ENCODE results near the gene PPP2R3B.
"Not testable (repeated sequence)": the region's sequence is repeated elsewhere in the genome, so short reads cannot be mapped to it uniquely, and the experiment has no call there.

The PPP2R3B gene

DNA sequence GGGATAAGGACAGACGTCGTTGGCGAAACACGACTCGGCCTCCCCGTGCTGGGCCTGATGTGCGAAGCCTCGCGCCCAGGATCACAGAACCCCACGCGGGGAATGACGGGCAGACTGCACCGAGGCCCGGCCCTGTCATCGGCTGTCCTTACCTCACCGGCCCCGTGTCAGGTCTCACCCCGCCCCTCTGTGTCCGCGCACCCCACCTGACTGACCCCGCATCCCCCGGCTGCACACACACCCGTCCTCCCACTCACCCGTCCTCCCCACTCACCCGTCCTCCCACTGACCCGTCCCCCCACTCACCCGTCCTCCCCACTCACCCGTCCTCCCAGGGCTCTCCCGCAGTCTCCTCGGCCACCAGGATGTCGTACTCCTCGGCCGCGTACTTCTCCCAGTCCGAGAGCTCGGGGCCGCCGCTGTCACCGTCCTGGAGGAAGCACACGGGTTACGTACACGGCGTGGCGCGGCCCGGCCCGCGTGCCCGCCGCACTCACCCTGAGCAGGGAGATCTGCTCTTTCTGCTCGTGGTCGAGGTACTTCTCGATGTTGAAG is 48.3 kb downstream of the PPP2R3B start:
- no peak for DNase-seq (ENCODE audit: low read depth)

DNA sequence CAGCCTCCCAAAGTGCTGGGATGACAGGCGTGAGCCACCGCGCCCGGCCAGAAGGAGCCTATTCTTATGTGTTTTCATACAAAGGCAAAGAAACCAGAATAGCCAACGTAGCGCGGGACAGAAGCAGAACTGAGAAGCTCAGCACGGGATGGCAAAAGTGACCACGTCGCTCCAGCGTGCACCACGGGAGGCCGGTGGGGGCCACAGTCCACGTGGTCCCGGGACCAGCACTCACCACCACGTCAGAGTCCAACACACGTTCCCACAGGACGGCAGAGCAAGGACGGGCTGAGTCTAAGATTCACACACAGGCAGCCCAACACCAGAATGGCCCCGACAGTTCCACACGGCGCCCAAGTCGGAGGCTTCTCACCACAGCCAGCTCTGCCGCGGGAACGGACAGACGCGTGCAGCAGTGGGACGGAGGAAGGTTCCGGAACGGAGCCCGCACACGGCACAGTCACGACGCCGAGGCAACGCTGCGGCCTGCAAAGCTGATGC is 49.3 kb downstream of the PPP2R3B start:
- no peak for DNase-seq (ENCODE audit: low read depth)

- DNase-seq (ENCODE audit: low read depth), result no peak
Observed at GRCh38 chrX:336227-336626, 50.5 kb downstream of the PPP2R3B start.

DNA sequence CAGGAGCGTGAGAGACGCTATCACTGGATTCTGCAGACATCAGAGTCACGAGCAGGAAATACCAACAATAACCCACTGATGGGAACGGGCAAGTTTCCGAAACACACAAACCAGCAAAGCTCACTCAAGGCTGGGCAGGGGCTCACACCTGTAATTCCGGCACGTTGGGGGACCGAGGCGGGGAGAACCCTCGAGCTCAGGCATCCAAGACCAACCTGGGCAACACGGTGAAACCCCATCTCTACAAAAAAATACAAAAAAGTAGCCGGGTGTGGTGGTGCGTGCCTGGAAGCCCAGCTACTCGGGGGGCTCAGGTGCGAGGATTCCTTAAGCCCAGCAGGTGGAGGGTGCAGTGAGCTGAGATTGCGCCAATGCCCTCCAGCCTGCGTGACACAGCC is 51.0 kb downstream of the PPP2R3B start:
- DNase-seq (ENCODE audit: low read depth), result no peak

- DNase-seq (ENCODE audit: low read depth), result no peak
Observed at GRCh38 chrX:334971-335757, 51.5 kb downstream of the PPP2R3B start.

GRCh38 chrX:334331-334891 is 52.3 kb downstream of the PPP2R3B start:
- no peak for DNase-seq (ENCODE audit: low read depth)

DNA sequence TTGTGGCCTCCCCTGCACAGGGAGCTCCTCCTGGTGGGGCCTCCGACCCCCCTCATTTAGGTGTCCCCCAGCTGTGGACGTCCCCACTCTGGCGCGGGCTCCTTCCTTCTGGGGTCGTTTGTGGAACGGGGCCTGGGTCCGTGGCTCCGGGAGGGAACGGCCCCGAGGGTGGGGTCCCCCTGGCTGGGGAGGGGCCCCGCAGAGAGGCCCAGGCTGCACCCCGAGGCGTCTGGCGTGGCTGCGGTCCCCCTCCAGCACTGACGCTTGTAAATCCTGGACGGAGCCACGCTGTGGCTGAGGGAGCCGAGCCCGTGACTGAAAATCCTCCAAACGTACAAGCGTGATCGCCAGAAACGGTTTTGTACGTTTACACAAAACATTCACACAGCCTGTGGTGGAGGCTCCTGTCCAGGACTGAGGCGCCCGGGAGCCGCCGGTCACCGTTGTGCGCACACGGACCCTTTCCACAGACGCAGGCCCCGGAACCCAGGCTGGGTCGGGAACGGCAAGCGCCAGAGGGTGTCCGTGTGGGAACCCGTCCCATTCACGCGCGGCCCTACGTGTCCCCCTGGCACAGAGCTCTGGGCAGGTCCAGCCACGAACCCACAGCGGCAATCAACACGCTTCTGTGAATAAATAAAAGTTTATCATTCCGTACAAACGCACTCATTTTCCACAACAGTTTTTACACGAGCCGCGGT is 52.9 kb downstream of the PPP2R3B start:
- no peak for DNase-seq (ENCODE audit: low read depth)

DNA sequence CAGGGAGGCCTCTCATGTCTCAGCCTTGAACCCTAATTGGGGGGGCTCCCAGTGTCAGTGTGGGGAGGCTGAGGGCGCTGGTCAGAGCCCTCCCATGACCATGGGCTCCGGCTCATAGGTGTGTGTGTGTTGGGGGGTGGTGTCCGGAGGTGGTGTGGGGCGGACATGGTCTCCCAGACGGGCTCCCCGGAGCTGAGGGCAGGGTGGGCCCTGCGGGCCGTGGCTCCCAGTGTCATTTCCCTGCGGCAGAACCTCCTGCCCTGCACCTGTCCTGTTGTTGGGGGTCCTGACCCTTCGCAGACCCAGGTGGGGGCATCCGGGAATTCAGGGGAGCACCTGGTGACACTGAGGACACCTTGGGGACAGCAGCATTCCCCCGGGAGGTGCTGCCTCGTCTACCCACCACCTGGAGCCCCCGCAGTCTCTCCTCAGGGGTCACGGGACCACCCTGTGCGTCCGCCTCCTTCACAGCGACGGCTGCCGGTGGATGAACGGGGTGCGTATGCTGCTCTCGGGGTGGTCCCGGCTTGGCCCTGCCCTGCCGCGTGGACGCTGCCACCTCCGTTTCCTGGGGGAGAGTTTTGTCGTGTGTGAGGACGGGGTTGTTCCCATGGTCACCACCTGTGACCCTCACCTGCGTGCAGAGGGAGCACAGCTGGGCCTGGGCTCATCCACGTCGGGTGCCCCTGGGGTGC is 53.6 kb downstream of the PPP2R3B start:
- no peak for DNase-seq (ENCODE audit: low read depth)

- no peak for DNase-seq (ENCODE audit: low read depth)
Observed at GRCh38 chrX:332496-332860, 54.2 kb downstream of the PPP2R3B start.

DNA sequence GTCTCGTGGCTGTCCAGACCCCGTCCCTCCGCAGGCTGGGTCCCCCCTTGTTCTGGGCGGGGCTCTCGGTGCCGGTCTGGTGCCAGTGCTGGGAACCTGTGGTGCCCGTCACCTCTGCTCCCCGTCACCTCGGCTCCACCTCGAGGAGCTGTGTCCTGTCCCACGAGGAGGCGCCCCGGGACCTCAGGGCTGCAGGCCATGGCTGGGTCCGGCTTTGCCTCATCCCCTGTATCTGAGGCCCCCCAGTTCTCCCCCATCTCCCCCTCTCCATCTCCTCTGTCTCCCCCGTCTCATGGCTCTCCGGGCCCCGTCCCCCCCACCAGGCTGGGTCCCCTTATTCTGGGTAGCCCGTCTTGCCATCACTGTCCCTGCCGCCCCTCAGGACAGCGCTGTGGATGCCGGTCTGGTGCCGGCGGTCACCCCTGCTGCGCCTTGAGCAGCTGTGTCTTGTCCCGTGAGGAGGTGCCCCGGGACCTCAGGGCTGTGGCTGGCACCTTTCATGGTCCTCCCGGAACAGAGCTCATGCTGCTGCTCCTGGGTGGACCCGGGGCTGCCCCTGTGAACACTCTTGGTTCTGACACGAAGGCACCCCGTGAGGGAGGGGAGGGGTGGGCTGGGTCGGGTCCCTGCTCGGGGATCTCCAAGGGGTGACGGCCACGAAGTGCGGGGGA is 54.7 kb downstream of the PPP2R3B start:
- DNase-seq (ENCODE audit: low read depth), result no peak

GRCh38 chrX:331151-331824 is 55.4 kb downstream of the PPP2R3B start:
- no peak for DNase-seq (ENCODE audit: low read depth)

GRCh38 chrX:330726-331150 is 56.0 kb downstream of the PPP2R3B start:
- DNase-seq (ENCODE audit: low read depth), result no peak

DNA sequence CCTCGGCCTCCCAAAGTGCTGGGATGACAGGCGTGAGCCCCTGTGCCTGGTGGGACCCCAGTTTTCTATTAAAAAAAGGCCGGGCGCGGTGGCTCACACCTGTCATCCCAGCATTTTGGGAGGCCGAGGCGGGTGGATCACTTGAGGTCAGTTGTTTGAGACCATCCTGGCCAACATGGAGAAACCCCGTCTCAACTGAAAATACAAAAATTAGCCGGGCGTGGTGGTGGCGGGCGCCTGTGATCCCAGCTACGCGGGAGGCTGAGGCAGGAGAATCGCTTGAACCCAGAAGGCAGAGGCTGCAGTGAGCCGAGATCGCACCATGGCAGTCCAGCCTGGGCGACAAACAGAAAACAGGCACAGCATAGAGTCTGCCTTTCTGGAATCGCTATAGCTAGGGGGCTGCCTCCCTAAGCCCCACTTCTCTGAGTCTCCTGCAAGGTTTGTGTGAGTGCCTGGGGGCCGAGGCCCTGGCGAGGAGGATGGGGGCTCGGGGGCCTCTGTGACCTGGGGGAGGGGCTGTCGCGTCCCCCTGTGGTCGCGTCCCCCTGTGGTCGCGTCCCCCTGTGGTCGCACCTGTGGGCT is 56.5 kb downstream of the PPP2R3B start:
- DNase-seq (ENCODE audit: low read depth), result not testable (repeated sequence)

- DNase-seq (ENCODE audit: low read depth), result no peak
Observed at GRCh38 chrX:329291-329910, 57.3 kb downstream of the PPP2R3B start.

DNA sequence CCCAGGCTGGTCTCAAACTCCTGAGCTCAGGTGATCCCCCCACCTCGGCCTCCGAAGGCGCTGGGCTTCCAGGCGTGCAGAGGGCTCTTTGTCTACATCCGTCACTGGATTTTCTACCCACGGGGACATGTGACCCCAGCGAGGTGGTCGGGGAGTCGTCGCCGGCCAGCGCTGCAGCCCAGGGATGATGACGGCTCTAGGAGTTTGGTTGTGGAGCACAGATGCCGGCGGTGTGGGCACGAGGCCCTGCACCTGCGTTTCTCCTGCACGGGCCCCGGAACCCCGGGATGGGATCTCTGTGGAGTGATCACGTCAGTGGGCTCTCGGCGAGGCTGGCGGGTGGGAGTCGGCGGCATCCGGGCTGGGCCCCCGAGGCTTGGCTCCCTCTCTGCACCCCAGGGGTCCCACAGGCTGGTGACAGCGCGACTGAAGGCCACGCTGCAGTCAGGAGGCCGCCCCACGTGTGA is 59.0 kb downstream of the PPP2R3B start:
- DNase-seq (ENCODE audit: low read depth), result no peak

GRCh38 chrX:324664-325063 is 62.0 kb downstream of the PPP2R3B start:
- DNase-seq (ENCODE audit: low read depth), result not testable (repeated sequence)

DNA sequence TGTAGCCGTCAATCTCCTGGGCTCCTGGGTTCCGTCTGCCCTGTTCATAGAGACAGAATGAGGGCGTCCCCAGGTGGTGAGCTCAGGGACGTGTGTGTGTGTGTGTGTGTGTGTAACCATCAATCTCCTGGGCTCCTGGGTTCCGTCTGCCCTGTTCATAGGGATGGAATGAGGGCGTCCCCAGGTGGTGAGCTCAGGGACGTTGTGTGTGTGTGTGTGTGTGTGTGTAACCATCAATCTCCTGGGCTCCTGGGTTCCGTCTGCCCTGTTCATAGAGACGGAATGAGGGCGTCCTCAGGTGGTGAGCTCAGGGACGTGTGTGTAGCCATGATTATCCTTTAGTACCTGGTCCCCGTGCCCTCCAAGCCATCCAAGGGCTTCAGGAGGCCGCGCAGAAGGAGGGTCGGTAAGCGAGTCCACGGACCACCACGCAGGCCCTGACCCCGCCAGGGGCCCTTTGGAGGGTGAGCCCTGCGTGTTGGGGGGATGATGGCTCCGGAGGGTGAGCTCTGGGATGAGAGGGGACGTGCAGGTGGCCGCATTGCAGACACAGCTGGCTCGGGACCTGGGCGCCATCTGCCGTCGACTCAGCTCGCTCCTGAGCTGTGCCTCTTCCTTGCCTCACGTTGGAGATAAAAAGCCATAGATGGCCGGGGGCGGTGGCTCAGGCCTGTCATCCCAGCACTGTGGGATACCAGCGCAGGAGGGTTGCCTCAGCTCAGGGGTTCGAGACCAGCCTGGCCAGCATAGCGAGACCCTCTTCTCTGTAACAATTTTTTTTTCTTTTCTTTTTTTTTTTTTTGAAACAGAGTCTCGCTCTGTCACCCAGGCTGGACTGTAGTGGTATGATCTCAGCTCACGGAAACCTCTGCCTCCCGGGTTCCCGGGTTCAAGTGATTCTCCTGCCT is 62.7 kb downstream of the PPP2R3B start:
- DNase-seq (ENCODE audit: low read depth), result no peak

DNA sequence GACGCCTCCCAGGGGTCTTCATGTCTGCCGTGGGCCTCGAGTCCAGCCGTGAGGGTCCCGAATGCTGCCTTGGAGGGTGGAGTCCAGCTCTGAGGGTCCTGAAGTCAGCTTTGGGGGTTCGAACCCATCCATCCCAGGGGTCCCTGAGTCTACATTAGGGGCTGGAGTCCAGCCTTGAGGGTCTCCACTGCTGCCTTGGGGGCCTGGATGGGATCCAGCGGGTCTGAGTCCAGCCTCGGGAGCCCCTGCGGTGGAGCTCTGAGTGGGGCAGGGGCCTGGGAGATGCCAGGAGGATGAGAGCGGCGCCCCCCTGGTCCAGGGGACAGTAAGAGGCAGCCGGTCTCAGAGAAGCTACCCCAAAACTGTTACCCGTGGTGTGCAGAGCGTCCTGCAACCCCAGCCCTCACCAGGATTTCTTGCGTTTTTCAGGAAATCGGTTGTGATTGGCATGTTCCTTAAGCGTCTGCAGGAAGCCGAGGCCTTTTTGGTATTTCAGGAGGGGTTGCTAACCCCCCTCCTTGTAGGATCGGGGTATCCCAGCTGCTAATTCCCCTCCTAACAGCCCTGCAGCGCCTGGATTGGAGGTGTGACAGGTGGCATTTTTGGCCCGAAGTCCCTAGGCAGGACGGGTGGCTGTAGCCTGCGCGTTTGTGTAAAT is 66.5 kb downstream of the PPP2R3B start:
- no peak for DNase-seq (ENCODE audit: low read depth)

Data from activated T-cell treated with anti-CD3 and anti-CD28 coated beads for 24 hours (primary cell).